Pancreas (tissue), 10 donors: Measurements from ENCODE around the gene GMPPA. TPM values are rescaled to one million over a fixed set of nuclear protein-coding genes. Genes with fewer than 3 reads are reported as not detected.

Experiments
- ATAC-seq, 4 donors: fragments of 200-7000 bp; cut with Tn5 transposase; one replicate each; pipeline versions ENCODE4 v1.8.0 to v1.9.1; 2020; ENCODE audit warnings: mild to moderate bottlenecking in 4 of 4, moderate library complexity in 4 of 4
- DNase-seq, 6 donors: peaks; one replicate each; pipeline ENCODE4 v3.0.0-alpha.2; 2020
- FAIRE-seq: peaks from 2 replicates; lab custom pipeline; 2012; peaks lifted over from hg19 to GRCh38; lab: Jason Lieb, UNC
- H3K27ac ChIP-seq, 4 donors: fragments of 200-600 bp; sonication (generic); 1 replicate in 3 of 4; 2 replicates in 1 of 4; pipeline versions ENCODE4 v1.5.0 to v1.8.0; 2020
- H3K27me3 ChIP-seq, 4 donors: fragments of 200-600 bp; one replicate each; pipeline ENCODE4 v1.8.0; 2021
- H3K36me3 ChIP-seq, 3 donors: fragments of 200-600 bp; sonication (generic) in 1 of 3; one replicate each; pipeline versions ENCODE4 v1.5.0 to v1.8.0; 2020 to 2021
- H3K4me1 ChIP-seq, 3 donors: fragments of 200-600 bp; one replicate each; pipeline ENCODE4 v1.8.0; 2021
- H3K4me3 ChIP-seq, 4 donors: fragments of 200-600 bp; sonication (generic) in 2 of 4; one replicate each; pipeline versions ENCODE4 v1.5.0 to v1.8.0; 2020 to 2021
- H3K9me3 ChIP-seq, 4 donors: fragments of 200-600 bp; one replicate each; pipeline ENCODE4 v1.8.0; 2021
- CTCF ChIP-seq, 4 donors: fragments of 200-600 bp; sonication (generic) in 3 of 4; IDR thresholded peaks; one replicate each; pipeline versions ENCODE4 v1.5.0 to v1.8.0; 2021; ENCODE audit warnings: antibody characterized with exemption in 4 of 4
- WGBS, 2 donors: extraction: QIAGEN DNeasy Blood & Tissue Kit; methylation state at CpG; one replicate each; pipeline ENCODE4 v1.1.7; 2013; 5-methylcytosine and 5-hydroxymethylcytosine counted together
- intact Hi-C, 3 donors: fragments of 100-400 bp; cut with DNase I; formaldehyde crosslinking; loops; one replicate each; pipeline versions ENCODE4 v1.11.1 to v1.14.2; 2022
- polyA plus RNA-seq, 2 donors: library from polyadenylated mRNA; stranded (reverse); fragments of 200-250 nt; gene quantifications; one replicate each; pipeline ENCODE4 v1.2.3, GENCODE V29; 2013
- total RNA-seq, 6 donors: library from RNA; stranded (reverse); fragmentation: NEBNext Ultra II Directional in 4 of 6; extraction: Animal tissue kit (Norgen Biotek cat#: 25700) in 4 of 6; gene quantifications; one replicate each; pipeline versions ENCODE4 v1.2.1 to v1.2.4, GENCODE V29; 2021 to 2023
- donor health status: healthy with polysubstance abuse.
- donor health status: DM: no; HTN: no; CAD: no; lungs with moderate emphysema.
- donor health status: DM: no; HTN: no; CAD: no.
- donor health status: control.
- donor health status: control.
- donor health status: Bipolar disorder and iron deficiency.
- donor health status: DM: yes; HTN: yes; CAD: no.
- donor health status: DM: no; HTN: no; CAD: no.
- donor health status: DM: no; HTN: no; CAD: no.
- donor health status: DM: yes; HTN: yes; CAD: no.

GMPPA gene
- total and polyA plus RNA-seq, 8 donors: 24.4 to 90.8 (median 35.6) TPM

GRCh38 chr2:219458996-219459395 lies 39.7 kb upstream of the GMPPA start:
- Histone ChIP-seq H3K27me3 (no peaks in the 10 kb centered on the region), H3K27ac (no peak overlapping the region), H3K36me3 (no peaks in the 10 kb centered on the region), H3K4me3 (no peak overlapping the region), H3K4me1 (no peaks in the 10 kb centered on the region), H3K9me3 (no peaks in the 10 kb centered on the region)
- TF ChIP-seq CTCF (IDR thresholded peaks at IDR 0.05): no peak
- WGBS, 2 donors: 78 to 82% methylated on average over 8 of the region's 8 CpGs
- intact Hi-C loops: no loop called here
- FAIRE-seq (no peak), ATAC-seq (no peak), DNase-seq (peak in 1 of 6 donors; percentile 29)

GRCh38 chr2:219459460-219460311 lies 39.0 kb upstream of the GMPPA start:
- no peak overlapping the region for H3K27ac ChIP-seq

GRCh38 chr2:219460424-219460926 lies 38.2 kb upstream of the GMPPA start:
- Histone ChIP-seq H3K9me3 (no peaks in the 10 kb centered on the region), H3K27me3 (no peaks in the 10 kb centered on the region), H3K4me1 (no peaks in the 10 kb centered on the region), H3K27ac (no peak overlapping the region), H3K36me3 (no peaks in the 10 kb centered on the region), H3K4me3 (no peak overlapping the region)
- DNase-seq: peak in 1 of 6 donors; percentile 70
- TF ChIP-seq CTCF (IDR thresholded peaks at IDR 0.05): no peak
- no peak for FAIRE-seq
- intact Hi-C loops: loop anchor here in 1 of 3 donors (10.0 kb wide), 1 partner anchor 74 kb away; no protein-coding TSS in a partner anchor
- WGBS, 2 donors: 61 to 68% methylated on average over 18 of the region's 18 CpGs
- peak in 2 of 4 donors; percentile 12 to 23 for ATAC-seq

More at GRCh38 chr2:219459460-219460311, 39.0 kb upstream of the GMPPA start:
- H3K36me3 ChIP-seq: no peaks in the 10 kb centered on the region
- intact Hi-C loops: loop anchor here in 1 of 3 donors (10.0 kb wide), 1 partner anchor 75 kb away; no protein-coding TSS in a partner anchor
- no peak overlapping the region for H3K4me3 ChIP-seq
- peak; percentile 67 to 95 (median 88) for ATAC-seq
- H3K9me3 ChIP-seq: no peaks in the 10 kb centered on the region
- DNase-seq: peak; percentile 31 to 85 (median 64)
- 39% methylated on average over 14 of the region's 14 CpGs for WGBS, 2 donors
- no peaks in the 10 kb centered on the region for H3K27me3 ChIP-seq
- FAIRE-seq: no peak
- peak; percentile 75 to 90 (median 86) for TF ChIP-seq CTCF (IDR thresholded peaks at IDR 0.05)
- no peaks in the 10 kb centered on the region for H3K4me1 ChIP-seq

DNA sequence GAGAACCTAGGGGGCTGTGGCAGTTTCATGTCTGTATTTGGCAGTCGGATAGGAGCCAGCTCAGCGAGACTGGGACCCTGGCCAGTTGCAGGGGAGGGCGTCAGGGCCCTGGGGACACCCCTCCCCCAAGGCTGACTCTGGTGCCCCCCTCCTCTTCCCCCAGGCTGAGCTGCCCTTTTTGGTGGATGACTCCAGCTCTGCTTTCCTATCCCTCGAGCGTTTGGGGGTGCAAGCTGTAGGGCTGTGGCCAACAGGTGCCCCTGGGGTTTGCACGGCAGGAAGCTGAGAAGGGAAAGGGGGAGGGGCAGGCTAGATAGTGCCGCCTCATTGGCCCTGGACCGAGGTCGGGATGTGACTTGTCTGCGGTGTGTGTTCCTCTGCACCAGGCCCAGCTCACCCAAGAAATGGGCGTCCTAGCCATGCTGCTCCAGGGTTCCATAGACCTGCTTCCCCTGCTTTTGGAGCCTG lies 37.6 kb upstream of the GMPPA start:
- no peak for FAIRE-seq
- no peaks in the 10 kb centered on the region for H3K36me3 ChIP-seq
- H3K4me3 ChIP-seq: no peak overlapping the region
- DNase-seq: peak in 1 of 6 donors; percentile 35
- intact Hi-C loops: loop anchor here in 1 of 3 donors (10.0 kb wide), 1 partner anchor 74 kb away; no protein-coding TSS in a partner anchor
- no peak overlapping the region for H3K27ac ChIP-seq
- no peaks in the 10 kb centered on the region for H3K9me3 ChIP-seq
- TF ChIP-seq CTCF (IDR thresholded peaks at IDR 0.05): no peak
- no peak for ATAC-seq
- no peaks in the 10 kb centered on the region for H3K4me1 ChIP-seq
- 36 to 43% methylated on average over 11 of the region's 11 CpGs for WGBS, 2 donors
- no peaks in the 10 kb centered on the region for H3K27me3 ChIP-seq
